ENCODE measurements around the gene TRMT112. TPM values are rescaled to one million over a fixed set of nuclear protein-coding genes. Genes with fewer than 3 reads are reported as not detected.
"Not testable (repeated sequence)": the region's sequence is repeated elsewhere in the genome, so short reads cannot be mapped to it uniquely, and the experiment has no call there.

Gene TRMT112
- polyA plus RNA-seq, 4 donors = 208 to 244 (median 221) TPM

GRCh38 chr11:64314805-64315561 is 2.4 kb downstream of the TRMT112 start:
- no peak for DNase-seq (ENCODE audit: low read depth in 4 of 4, low spot score in 3 of 4)

- no peak for DNase-seq (ENCODE audit: low read depth in 4 of 4, low spot score in 3 of 4)
Measured at GRCh38 chr11:64314146-64314804, 3.1 kb downstream of the TRMT112 start.

GRCh38 chr11:64313491-64314145 is 3.7 kb downstream of the TRMT112 start:
- DNase-seq (ENCODE audit: low read depth in 4 of 4, low spot score in 3 of 4) = no peak

GRCh38 chr11:64312947-64313346 is 4.4 kb downstream of the TRMT112 start:
- DNase-seq (ENCODE audit: low read depth in 4 of 4, low spot score in 3 of 4) = no peak

- DNase-seq (ENCODE audit: low read depth in 4 of 4, low spot score in 3 of 4) = not testable (repeated sequence)
Measured at GRCh38 chr11:64307795-64308194, 9.6 kb downstream of the TRMT112 start.

GRCh38 chr11:64306876-64307622 is 10.3 kb downstream of the TRMT112 start:
- no peak for DNase-seq (ENCODE audit: low read depth in 4 of 4, low spot score in 3 of 4)

- no peak for DNase-seq (ENCODE audit: low read depth in 4 of 4, low spot score in 3 of 4)
Measured at GRCh38 chr11:64306563-64306875, 10.8 kb downstream of the TRMT112 start.

- DNase-seq (ENCODE audit: low read depth in 4 of 4, low spot score in 3 of 4) = no peak
Measured at GRCh38 chr11:64305691-64306562, 11.4 kb downstream of the TRMT112 start.

GRCh38 chr11:64305075-64305690 is 12.2 kb downstream of the TRMT112 start, which contains the start of gene ESRRA:
Gene ESRRA (plus strand): TSS chr11:64305524. CDS start chr11:64307180, 1,656 bp downstream.
- peak; percentile 91 to 98 (median 96) for DNase-seq (ENCODE audit: low read depth in 4 of 4, low spot score in 3 of 4)

- DNase-seq (ENCODE audit: low read depth in 4 of 4, low spot score in 3 of 4) = peak in 2 of 4 donors; percentile 63 to 74
Measured at GRCh38 chr11:64304316-64305072, 12.9 kb downstream of the TRMT112 start.

GRCh38 chr11:64304032-64304315 is 13.4 kb downstream of the TRMT112 start:
- DNase-seq (ENCODE audit: low read depth in 4 of 4, low spot score in 3 of 4) = no peak

GRCh38 chr11:64303109-64304031 is 14.0 kb downstream of the TRMT112 start:
- DNase-seq (ENCODE audit: low read depth in 4 of 4, low spot score in 3 of 4) = no peak

GRCh38 chr11:64299847-64300648 is 17.3 kb downstream of the TRMT112 start, which contains the start of gene CATSPERZ:
Gene CATSPERZ (plus strand): TSS chr11:64300358. CDS start chr11:64300411, 53 bp downstream.
- no peak for DNase-seq (ENCODE audit: low read depth in 4 of 4, low spot score in 3 of 4)

DNA sequence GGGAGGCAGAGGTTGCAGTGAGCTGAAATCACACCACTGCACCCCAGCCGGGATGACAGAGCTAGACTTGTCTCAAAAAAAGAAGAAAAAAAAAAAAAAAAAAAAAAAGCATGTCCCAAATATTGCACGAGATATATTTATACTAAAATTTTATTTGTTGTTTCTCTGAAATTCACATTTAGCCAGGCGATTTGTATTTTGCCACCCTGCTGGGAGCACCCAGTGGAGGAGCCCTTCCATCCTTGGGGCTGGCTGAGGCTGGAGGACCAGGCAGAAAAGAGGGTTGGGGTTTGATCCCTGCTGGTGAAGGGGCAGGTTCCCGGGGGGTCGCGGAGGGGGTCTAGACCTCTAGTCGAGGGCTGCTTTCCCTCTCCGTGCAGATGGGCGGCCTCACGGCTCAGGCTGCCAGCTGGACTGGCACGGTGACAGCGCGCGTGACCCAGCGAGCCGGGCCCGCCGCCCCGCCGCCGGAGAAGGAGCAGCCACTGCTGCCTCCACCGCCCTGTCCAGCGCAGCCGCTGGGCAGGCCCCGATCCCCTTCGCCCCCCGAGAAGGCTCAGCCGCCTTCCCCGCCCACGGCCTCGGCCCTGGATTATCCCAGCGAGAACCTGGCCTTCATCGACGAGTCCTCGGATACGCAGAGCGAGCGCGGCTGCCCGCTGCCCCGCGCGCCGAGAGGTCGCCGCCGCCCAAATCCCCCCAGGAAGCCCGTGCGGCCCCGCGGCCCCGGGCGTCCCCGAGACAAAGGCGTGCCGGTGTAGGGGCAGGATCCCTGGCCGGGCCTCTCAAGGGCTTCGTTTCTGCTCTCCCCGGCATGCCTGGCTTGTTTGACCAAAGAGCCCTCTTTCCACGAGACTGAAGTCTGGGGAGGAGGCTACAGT is 18.2 kb downstream of the TRMT112 start:
- DNase-seq (ENCODE audit: low read depth in 4 of 4, low spot score in 3 of 4) = no peak

- DNase-seq (ENCODE audit: low read depth in 4 of 4, low spot score in 3 of 4) = no peak
Measured at GRCh38 chr11:64297699-64298358, 19.5 kb downstream of the TRMT112 start.

All from left renal pelvis (tissue), 4 donors.